Stimulated activated naive CD8-positive, alpha-beta T cell treated with anti-CD3 and anti-CD28 coated beads, Interleukin-15, amount 100 ng/mL, for 72 hours (primary cell): ENCODE results near the gene CCNF.

Experiments used
- ATAC-seq: fragments of 150-1000 bp; cut with Tn5 transposase; 2 replicates; pipeline ENCODE4 v1.10.0; 2021; ENCODE audit warnings: mild to moderate bottlenecking, moderate library complexity
- DNase-seq, 2 donors: peaks; one replicate each; pipeline ENCODE4 v3.0.0; 2021 to 2022
- H3K27ac Mint-ChIP-seq, 2 donors: one replicate each; pipeline ENCODE4 v1.8.0; 2022; ENCODE audit warnings: mild to moderate bottlenecking in 2 of 2, mixed read lengths in 2 of 2, moderate library complexity in 2 of 2
- H3K27me3 Mint-ChIP-seq: one replicate; pipeline ENCODE4 v1.8.0; 2022; ENCODE audit warnings: mixed read lengths
- H3K4me1 Mint-ChIP-seq: one replicate; pipeline ENCODE4 v1.8.0; 2022; ENCODE audit warnings: mild to moderate bottlenecking, mixed read lengths
- H3K4me3 Mint-ChIP-seq, 2 donors: one replicate each; pipeline ENCODE4 v1.8.0; 2022; ENCODE audit warnings: mild to moderate bottlenecking in 2 of 2, mixed read lengths in 2 of 2, moderate library complexity in 1 of 2
- H3K9me3 Mint-ChIP-seq, 2 donors: one replicate each; pipeline ENCODE4 v1.8.0; 2022; ENCODE audit warnings: mixed read lengths in 2 of 2

CCNF gene

DNA sequence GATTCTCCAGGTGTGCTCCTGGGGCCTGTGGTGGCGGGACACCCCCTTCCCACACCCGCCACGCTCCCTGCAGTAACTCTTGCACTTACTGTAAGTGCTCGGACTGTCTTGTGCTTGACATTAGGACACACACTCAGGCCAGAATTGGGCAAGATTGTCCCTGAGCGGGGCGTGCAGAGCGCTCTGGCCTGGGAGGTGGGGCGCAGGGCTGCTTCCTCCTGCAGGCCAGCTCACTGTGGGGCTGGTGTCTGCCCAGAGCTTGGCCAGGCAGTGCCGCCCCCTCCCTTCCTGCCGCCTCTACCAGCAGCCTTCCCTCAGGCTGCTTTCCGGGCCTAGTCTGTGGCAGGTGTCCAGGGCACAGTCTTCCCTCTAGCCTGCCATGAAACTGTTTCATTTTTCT lies 78.4 kb downstream of the CCNF start:
- no peak overlapping the region for H3K4me3 Mint-ChIP-seq
- no peak for DNase-seq
- no peaks in the 10 kb centered on the region for H3K9me3 Mint-ChIP-seq
- H3K27ac Mint-ChIP-seq: no peak overlapping the region
- H3K27me3 Mint-ChIP-seq: no peaks in the 10 kb centered on the region
- no peak for ATAC-seq
- H3K4me1 Mint-ChIP-seq: peaks cover 25% of the 10 kb centered on the region
